HL-60/S4 (cell line): Measurements from ENCODE around the gene COQ8B.

Experiments used
- in situ Hi-C: fragments of 300-500 bp; cut with MboI; formaldehyde crosslinking; loops from 2 replicates; pipeline ENCODE4 v1.14.3; 2022; ENCODE audit warnings: low sequenced_read_pairs

The COQ8B gene

GRCh38 chr19:40717880-40718773 lies 1.4 kb upstream of the COQ8B start:
- in situ Hi-C loops, result no loop called here

GRCh38 chr19:40717325-40717879 lies 716 bp upstream of the COQ8B start:
- in situ Hi-C loops, result no loop called here

GRCh38 chr19:40716031-40716481 lies 630 bp downstream of the COQ8B start:
- in situ Hi-C loops, result no loop called here

GRCh38 chr19:40714441-40715299 lies 2.0 kb downstream of the COQ8B start:
- in situ Hi-C loops, result no loop called here

GRCh38 chr19:40713939-40714338 lies 2.7 kb downstream of the COQ8B start:
- in situ Hi-C loops, result no loop called here

GRCh38 chr19:40709817-40710216 lies 6.9 kb downstream of the COQ8B start:
- in situ Hi-C loops, result no loop called here

GRCh38 chr19:40707615-40708014 lies 9.1 kb downstream of the COQ8B start:
- in situ Hi-C loops, result no loop called here

- in situ Hi-C loops, result no loop called here
Measured at GRCh38 chr19:40705950-40706619, 10.6 kb downstream of the COQ8B start.

- in situ Hi-C loops, result no loop called here
Measured at GRCh38 chr19:40705362-40705651, 11.4 kb downstream of the COQ8B start.

- in situ Hi-C loops, result no loop called here
Measured at GRCh38 chr19:40704491-40705361, 12.0 kb downstream of the COQ8B start.

- in situ Hi-C loops, result no loop called here
Measured at GRCh38 chr19:40703029-40703755, 13.5 kb downstream of the COQ8B start.

- in situ Hi-C loops, result no loop called here
Measured at GRCh38 chr19:40702337-40703012, 14.2 kb downstream of the COQ8B start.

GRCh38 chr19:40701758-40702157 lies 14.9 kb downstream of the COQ8B start:
- in situ Hi-C loops, result no loop called here

GRCh38 chr19:40700083-40700482 lies 16.6 kb downstream of the COQ8B start:
- in situ Hi-C loops, result no loop called here

- in situ Hi-C loops, result no loop called here
Measured at GRCh38 chr19:40697007-40697406, 19.7 kb downstream of the COQ8B start.

- in situ Hi-C loops, result no loop called here
Measured at GRCh38 chr19:40695881-40696280, 20.8 kb downstream of the COQ8B start.

GRCh38 chr19:40693896-40694295 lies 22.8 kb downstream of the COQ8B start:
- in situ Hi-C loops, result no loop called here

- in situ Hi-C loops, result no loop called here
Measured at GRCh38 chr19:40693150-40693788, 23.4 kb downstream of the COQ8B start.

- in situ Hi-C loops, result no loop called here
Measured at GRCh38 chr19:40692212-40692551, 24.5 kb downstream of the COQ8B start.
